CD14-positive monocyte (primary cell): ENCODE results near the gene MPRIP. TPM values are rescaled to one million over a fixed set of nuclear protein-coding genes. Genes with fewer than 3 reads are reported as not detected.
A peak's percentile ranks its signal among the peaks of the same experiment; 100 is the strongest.

ENCODE experiments used
- DNase-seq, 3 donors: peaks; one replicate each; pipeline ENCODE4 v3.0.0-alpha.2; 2011 to 2022
- H2AFZ ChIP-seq: 2 replicates; pipeline ENCODE4 v1.6.0; 2012; ENCODE audit warnings: mild to moderate bottlenecking, low read depth, low read length, inconsistent platforms; ENCODE audit not compliant: insufficient read depth, poor library complexity, severe bottlenecking
- H3K27ac ChIP-seq, 2 donors: 1 replicate in 1 of 2; 2 replicates in 1 of 2; pipeline ENCODE4 v1.5.1; 2012 to 2013; ENCODE audit warnings: low read length in 2 of 2, control low read depth in 1 of 2, inconsistent platforms in 1 of 2, low read depth in 1 of 2, mild to moderate bottlenecking in 1 of 2
- H3K27me3 ChIP-seq, 2 donors: one replicate each; pipeline versions ENCODE4 v1.6.0 to v1.6.1; 2011 to 2013; ENCODE audit warnings: low read length in 2 of 2; ENCODE audit not compliant: control insufficient read depth in 2 of 2, insufficient read depth in 2 of 2
- H3K36me3 ChIP-seq, 2 donors: replicated peaks in 1 of 2; 1 replicate in 1 of 2; 2 replicates in 1 of 2; pipeline versions ENCODE4 v1.5.1 to v1.6.1; 2012 to 2013; ENCODE audit warnings: low read length in 2 of 2, control low read depth in 1 of 2, inconsistent platforms in 1 of 2, mild to moderate bottlenecking in 1 of 2; ENCODE audit not compliant: insufficient read depth in 2 of 2, control insufficient read depth in 1 of 2
- H3K4me1 ChIP-seq, 2 donors: 1 replicate in 1 of 2; 2 replicates in 1 of 2; pipeline versions ENCODE4 v1.5.1 to v1.6.1; 2012 to 2013; ENCODE audit warnings: low read length in 2 of 2, control low read depth in 1 of 2, inconsistent platforms in 1 of 2, mild to moderate bottlenecking in 1 of 2, moderate library complexity in 1 of 2; ENCODE audit not compliant: insufficient read depth in 2 of 2, control insufficient read depth in 1 of 2
- H3K4me2 ChIP-seq: replicated peaks from 2 replicates; pipeline ENCODE3; 2012; ENCODE audit warnings: low read length, moderate library complexity, mild to moderate bottlenecking; ENCODE audit not compliant: poor library complexity, severe bottlenecking; ENCODE audit errors: extremely low read depth
- H3K4me3 ChIP-seq, 3 experiments: fragments of 200-600 bp in 1 of 3; sonication (generic) in 1 of 3; replicated peaks in 1 of 3; 1 replicate in 2 of 3; 2 replicates in 1 of 3; pipeline ENCODE4 v1.5.1; 2011 to 2013; ENCODE audit warnings: low read length in 3 of 3, mild to moderate bottlenecking in 3 of 3, control low read depth in 2 of 3, low read depth in 2 of 3, inconsistent platforms in 1 of 3, moderate library complexity in 1 of 3
- H3K79me2 ChIP-seq: 2 replicates; pipeline ENCODE4 v1.6.0; 2012; ENCODE audit warnings: mild to moderate bottlenecking, control low read depth, inconsistent platforms, low read length, moderate library complexity; ENCODE audit not compliant: insufficient read depth
- H3K9ac ChIP-seq: 2 replicates; pipeline ENCODE4 v1.6.0; 2017; ENCODE audit warnings: low read length, mild to moderate bottlenecking; ENCODE audit not compliant: insufficient read depth, poor library complexity, severe bottlenecking
- H3K9me3 ChIP-seq, 2 donors: replicated peaks in 1 of 2; 1 replicate in 1 of 2; 2 replicates in 1 of 2; pipeline versions ENCODE4 v1.5.1 to v1.6.1; 2012 to 2013; ENCODE audit warnings: low read length in 2 of 2, control low read depth in 1 of 2; ENCODE audit not compliant: control insufficient read depth in 1 of 2, insufficient read depth in 1 of 2
- H4K20me1 ChIP-seq: 2 replicates; pipeline ENCODE4 v1.6.0; 2012; ENCODE audit warnings: mild to moderate bottlenecking, low read length, control low read depth, moderate library complexity; ENCODE audit not compliant: insufficient read depth
- H3K27ac Mint-ChIP-seq, 7 donors: one replicate each; pipeline ENCODE4 v1.8.0; 2020; ENCODE audit warnings: mild to moderate bottlenecking in 7 of 7, mixed read lengths in 7 of 7, moderate library complexity in 6 of 7, inconsistent platforms in 2 of 7
- H3K27me3 Mint-ChIP-seq, 3 donors: one replicate each; pipeline ENCODE4 v1.8.0; 2021 to 2022; ENCODE audit warnings: low read depth in 3 of 3, mild to moderate bottlenecking in 3 of 3, mixed read lengths in 3 of 3, moderate library complexity in 3 of 3, inconsistent platforms in 1 of 3
- H3K36me3 Mint-ChIP-seq, 2 donors: one replicate each; pipeline ENCODE4 v1.8.0; 2020; ENCODE audit warnings: mixed read lengths in 2 of 2, inconsistent platforms in 1 of 2, mild to moderate bottlenecking in 1 of 2
- H3K4me1 Mint-ChIP-seq: one replicate; pipeline ENCODE4 v1.8.0; 2020; ENCODE audit warnings: mild to moderate bottlenecking, mixed read lengths
- H3K4me3 Mint-ChIP-seq, 2 donors: one replicate each; pipeline ENCODE4 v1.8.0; 2020; ENCODE audit warnings: mild to moderate bottlenecking in 2 of 2, mixed read lengths in 2 of 2, moderate library complexity in 1 of 2
- H3K9me3 Mint-ChIP-seq, 7 donors: one replicate each; pipeline ENCODE4 v1.8.0; 2020 to 2022; ENCODE audit warnings: mixed read lengths in 7 of 7, mild to moderate bottlenecking in 6 of 7, moderate library complexity in 6 of 7, inconsistent platforms in 2 of 7
- whole genome bisulfite sequencing: methylation state at CpG from one replicate; pipeline ENCODE4 v1.1.5; 2013; ENCODE audit warnings: missing lambda C conversion rate; ENCODE audit not compliant: insufficient coverage; 5-methylcytosine and 5-hydroxymethylcytosine counted together
- intact Hi-C, 2 donors: fragments of 100-400 bp; cut with micrococcal nuclease; formaldehyde crosslinking; loops; one replicate each; pipeline versions ENCODE4 v1.15.0 to v1.15.1; 2023
- polyA plus RNA-seq, 3 donors: library from polyadenylated mRNA; depleted of rRNA in 1 of 3; unstranded in 2 of 3; stranded (reverse) in 1 of 3; fragments of 300-500 nt in 2 of 3; fragments of >200 nt in 1 of 3; fragmentation: Illumina TruSeq in 2 of 3; gene quantifications; 1 replicate in 2 of 3; 2 replicates in 1 of 3; pipeline ENCODE4 v1.2.3, GENCODE V29; 2012 to 2021
- TF ChIP-seq, protein P1 (sequence below): fragments of 200-600 bp; IDR thresholded peaks from one replicate; pipeline ENCODE4 v1.8.0; 2022; ENCODE audit warnings: antibody characterized with exemption, mild to moderate bottlenecking

MPRIP gene
- polyA plus RNA-seq, 3 donors, result 2.0 to 48.7 (median 2.5) TPM

GRCh38 chr17:17048106-17048505, 5.8 kb downstream of the MPRIP start:
- H2AFZ ChIP-seq, result no peak overlapping the region
- H3K36me3 ChIP-seq, result no peaks in the 10 kb centered on the region
- Mint-ChIP-seq H3K4me3 (no peak overlapping the region), H3K9me3 (peaks cover 0 to 3% (median 0%) of the 10 kb centered on the region in 7 donors), H3K27me3 (peaks cover 10 to 12% (median 11%) of the 10 kb centered on the region in 3 donors), H3K4me1 (peaks cover 58% of the 10 kb centered on the region), H3K27ac (no peak overlapping the region), H3K36me3 (peaks cover 7 to 9% of the 10 kb centered on the region in 2 donors)
- DNase-seq, result no peak
- no peak overlapping the region for H3K9ac ChIP-seq
- TF ChIP-seq, protein P1, sequence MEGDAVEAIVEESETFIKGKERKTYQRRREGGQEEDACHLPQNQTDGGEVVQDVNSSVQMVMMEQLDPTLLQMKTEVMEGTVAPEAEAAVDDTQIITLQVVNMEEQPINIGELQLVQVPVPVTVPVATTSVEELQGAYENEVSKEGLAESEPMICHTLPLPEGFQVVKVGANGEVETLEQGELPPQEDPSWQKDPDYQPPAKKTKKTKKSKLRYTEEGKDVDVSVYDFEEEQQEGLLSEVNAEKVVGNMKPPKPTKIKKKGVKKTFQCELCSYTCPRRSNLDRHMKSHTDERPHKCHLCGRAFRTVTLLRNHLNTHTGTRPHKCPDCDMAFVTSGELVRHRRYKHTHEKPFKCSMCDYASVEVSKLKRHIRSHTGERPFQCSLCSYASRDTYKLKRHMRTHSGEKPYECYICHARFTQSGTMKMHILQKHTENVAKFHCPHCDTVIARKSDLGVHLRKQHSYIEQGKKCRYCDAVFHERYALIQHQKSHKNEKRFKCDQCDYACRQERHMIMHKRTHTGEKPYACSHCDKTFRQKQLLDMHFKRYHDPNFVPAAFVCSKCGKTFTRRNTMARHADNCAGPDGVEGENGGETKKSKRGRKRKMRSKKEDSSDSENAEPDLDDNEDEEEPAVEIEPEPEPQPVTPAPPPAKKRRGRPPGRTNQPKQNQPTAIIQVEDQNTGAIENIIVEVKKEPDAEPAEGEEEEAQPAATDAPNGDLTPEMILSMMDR, result no peak
- H3K27ac ChIP-seq, result no peak overlapping the region
- WGBS, result 90% methylated on average over 2 of the region's 6 CpGs
- H3K27me3 ChIP-seq, result peaks cover 0 to 8% of the 10 kb centered on the region in 2 donors
- peaks cover 50 to 57% of the 10 kb centered on the region in 2 donors for H3K4me1 ChIP-seq
- H3K4me2 ChIP-seq, result no peak overlapping the region
- H3K9me3 ChIP-seq, result no peaks in the 10 kb centered on the region
- peaks cover 95% of the 10 kb centered on the region for H4K20me1 ChIP-seq
- peaks cover 87% of the 10 kb centered on the region for H3K79me2 ChIP-seq
- intact Hi-C loops, result loop anchor here in 1 of 2 donors (10.0 kb wide), 1 partner anchor 187 kb away; the partner anchor contains the start of gene FLCN
- no peak overlapping the region for H3K4me3 ChIP-seq

DNA sequence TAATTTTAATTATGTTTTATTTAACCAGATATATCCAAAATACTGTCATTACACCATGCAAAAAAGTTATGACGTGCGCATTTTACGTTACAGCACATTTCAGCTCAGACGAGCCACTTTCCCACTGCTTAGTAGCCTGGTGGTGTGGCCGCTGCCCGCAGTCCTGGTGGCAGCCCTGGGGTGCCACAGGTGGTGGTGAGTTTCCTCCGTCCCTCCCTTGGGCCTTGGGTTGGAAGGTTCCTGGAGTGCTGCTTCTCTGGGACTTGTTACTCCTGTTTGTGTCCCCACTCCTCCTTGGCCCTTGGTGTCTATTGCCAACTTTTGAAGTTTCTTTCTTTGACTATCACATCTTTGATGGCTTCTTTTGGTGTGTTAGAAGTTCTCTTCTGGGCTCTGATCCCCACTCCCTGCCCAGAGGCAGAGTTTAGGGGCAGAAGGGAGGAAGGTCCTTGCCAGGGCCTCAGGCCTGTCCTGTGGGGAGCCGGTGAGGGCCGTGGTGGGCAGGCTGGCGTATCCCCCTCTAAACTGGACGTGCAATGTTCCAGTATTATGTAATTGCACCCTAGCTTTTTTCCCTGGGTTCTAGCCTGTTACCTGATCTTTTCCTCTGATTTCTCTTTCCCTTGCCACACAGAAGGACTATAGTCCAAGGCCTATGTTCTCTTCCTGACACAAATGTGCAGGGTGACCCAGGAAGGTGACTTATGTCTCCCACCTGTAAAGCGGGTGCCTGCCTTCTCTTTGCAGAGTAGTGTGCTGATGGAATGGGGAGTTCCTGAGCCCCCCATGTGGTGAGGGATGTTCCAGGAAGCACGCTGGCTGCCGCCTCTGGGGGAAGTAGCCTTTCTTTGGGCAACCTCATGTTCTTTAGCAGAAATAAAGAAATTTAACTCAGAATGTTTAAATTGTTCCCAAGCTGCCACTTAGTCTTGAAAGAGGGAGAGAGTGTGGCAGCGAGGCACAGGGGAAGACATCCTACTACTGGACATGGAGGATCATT, 8.4 kb downstream of the MPRIP start:
- Histone ChIP-seq H4K20me1 (peaks cover 92% of the 10 kb centered on the region), H3K36me3 (peaks cover 0 to 6% of the 10 kb centered on the region in 2 donors), H3K4me2 (no peak overlapping the region), H2AFZ (no peak overlapping the region), H3K4me1 (peaks cover 26 to 36% of the 10 kb centered on the region in 2 donors), H3K27ac (no peak overlapping the region), H3K9ac (no peak overlapping the region), H3K79me2 (peaks cover 84% of the 10 kb centered on the region), H3K9me3 (no peaks in the 10 kb centered on the region), H3K27me3 (no peaks in the 10 kb centered on the region), H3K4me3 (no peak overlapping the region)
- DNase-seq, result no peak
- Mint-ChIP-seq H3K4me3 (no peak overlapping the region), H3K36me3 (peaks cover 10 to 14% of the 10 kb centered on the region in 2 donors), H3K27ac (peak overlapping the region in 1 of 7 donors; percentile 58), H3K4me1 (peaks cover 37% of the 10 kb centered on the region), H3K9me3 (no peaks in the 10 kb centered on the region), H3K27me3 (peaks cover 0 to 1% (median 0%) of the 10 kb centered on the region in 3 donors)
- TF ChIP-seq, protein P1, result no peak
- WGBS, result 92% methylated on average over 7 of the region's 15 CpGs
- intact Hi-C loops, result no loop called here
